HepG2 (cell line): Measurements from ENCODE around the gene NAP1L4. TPM values are rescaled to one million over a fixed set of nuclear protein-coding genes. Genes with fewer than 3 reads are reported as not detected.
A peak's percentile ranks its signal among the peaks of the same experiment; 100 is the strongest.

ENCODE experiments used
- BCL3 ChIP-seq: sonication (generic); formaldehyde crosslinking; IDR thresholded peaks from 2 replicates; pipeline ENCODE4 v1.5.1; 2020; ENCODE audit warnings: mild to moderate bottlenecking, missing genetic modification reagents, moderate library complexity
- CENPBD1 ChIP-seq: sonication (generic); formaldehyde crosslinking; IDR thresholded peaks from 2 replicates; pipeline ENCODE4 v1.8.0; 2022; ENCODE audit warnings: missing genetic modification reagents, low read depth, mild to moderate bottlenecking, borderline replicate concordance
- FOXC1 ChIP-seq: sonication (generic); formaldehyde crosslinking; IDR thresholded peaks from 2 replicates; pipeline ENCODE4 v1.8.0; 2022; ENCODE audit warnings: mild to moderate bottlenecking, missing genetic modification reagents, borderline replicate concordance
- FOXK2 ChIP-seq: fragments of 450-650 bp; IDR thresholded peaks from 2 replicates; pipeline ENCODE4 v1.6.1; 2016
- GABPB1 ChIP-seq: IDR thresholded peaks from 2 replicates; pipeline ENCODE4 v1.6.1; 2016; ENCODE audit warnings: mild to moderate bottlenecking, missing genetic modification reagents, moderate library complexity, missing compliant biosample characterization
- GATAD1 ChIP-seq: IDR thresholded peaks from 2 replicates; pipeline ENCODE4 v1.6.1; 2016; ENCODE audit warnings: missing genetic modification reagents, missing compliant biosample characterization
- HIC2 ChIP-seq: sonication (generic); formaldehyde crosslinking; IDR thresholded peaks from 2 replicates; pipeline ENCODE4 v1.9.0; 2022; ENCODE audit warnings: low read depth, missing genetic modification reagents
- HMG20A ChIP-seq: IDR thresholded peaks from 2 replicates; pipeline ENCODE4 v1.6.1; 2016; ENCODE audit warnings: borderline replicate concordance
- HOXA3 ChIP-seq: sonication (generic); formaldehyde crosslinking; IDR thresholded peaks from 2 replicates; pipeline ENCODE4 v1.5.0; 2020; ENCODE audit warnings: missing genetic modification reagents
- LBX2 ChIP-seq: sonication (generic); formaldehyde crosslinking; IDR thresholded peaks from 2 replicates; pipeline ENCODE4 v1.5.0; 2020; ENCODE audit warnings: missing genetic modification reagents, mild to moderate bottlenecking, borderline replicate concordance
- SKIL ChIP-seq: sonication (generic); formaldehyde crosslinking; IDR thresholded peaks from 2 replicates; pipeline ENCODE4 v1.8.0; 2022; ENCODE audit warnings: missing genetic modification reagents, mild to moderate bottlenecking, moderate library complexity, borderline replicate concordance
- SNAPC2 ChIP-seq: sonication (generic); formaldehyde crosslinking; IDR thresholded peaks from 2 replicates; pipeline ENCODE4 v1.8.1; 2022; ENCODE audit warnings: mild to moderate bottlenecking, missing genetic modification reagents
- ZNF282 ChIP-seq: fragments of 450-650 bp; IDR thresholded peaks from 2 replicates; pipeline ENCODE4 v1.6.1; 2018; ENCODE audit not compliant: partially characterized antibody
- ZNF331 ChIP-seq: sonication (generic); formaldehyde crosslinking; IDR thresholded peaks from 2 replicates; pipeline ENCODE4 v1.4.0; 2020; ENCODE audit warnings: missing genetic modification reagents
- ZNF687 ChIP-seq: sonication (generic); formaldehyde crosslinking; IDR thresholded peaks from 2 replicates; pipeline ENCODE4 v1.5.1; 2020; ENCODE audit warnings: mild to moderate bottlenecking, missing genetic modification reagents, moderate library complexity
- ZUFSP ChIP-seq: sonication (generic); formaldehyde crosslinking; IDR thresholded peaks from 2 replicates; pipeline ENCODE4 v1.9.0; 2021; ENCODE audit warnings: missing genetic modification reagents, mild to moderate bottlenecking, borderline replicate concordance
- polyA plus RNA-seq, 8 experiments: library from polyadenylated mRNA; depleted of rRNA in 3 of 8; stranded (reverse) in 7 of 8; unstranded in 1 of 8; fragments of >200 nt; fragmentation: Illumina TruSeq in 4 of 8; extraction: Trizol in 4 of 8; gene quantifications; 2 replicates each; pipeline versions ENCODE4 v1.2.1 to v1.2.3, GENCODE V29; 2011 to 2016; ENCODE audit warnings: low read depth in 4 of 8, missing spikeins in 1 of 8, mixed read lengths in 1 of 8; ENCODE audit not compliant: insufficient read depth in 1 of 8
- total RNA-seq, 5 experiments: library from RNA; depleted of rRNA; stranded (reverse); fragments of >200 nt; fragmentation: Illumina TruSeq; extraction: Trizol; gene quantifications; 2 replicates each; pipeline ENCODE4 v1.2.3, GENCODE V29; 2016; ENCODE audit warnings: low read depth in 1 of 5

NAP1L4 gene
- total and polyA plus RNA-seq, 2 of the 13 experiments (the other 11 are each of a cell fraction or from before 2014, with no cell fraction given), result 64.0 to 186 TPM

- TF ChIP-seq BCL3 (CRISPR knock-in tag) (no peak), ZUFSP (CRISPR knock-in tag) (no peak), ZNF282 (no peak), SNAPC2 (CRISPR knock-in tag) (no peak), ZNF331 (CRISPR knock-in tag) (no peak), HOXA3 (CRISPR knock-in tag) (peak; percentile 47; the same call in 1 of the 2 replicates), GABPB1 (CRISPR knock-in tag) (peak; percentile 78), FOXC1 (CRISPR knock-in tag) (no peak), LBX2 (CRISPR knock-in tag) (no peak), CENPBD1 (no peak), SKIL (CRISPR knock-in tag) (no peak), HIC2 (CRISPR knock-in tag) (no peak), FOXK2 (no peak), ZNF687 (CRISPR knock-in tag) (peak; percentile 66), HMG20A (CRISPR knock-in tag) (no peak), GATAD1 (CRISPR knock-in tag) (no peak)
Observed at GRCh38 chr11:2928605-2929530, 63.3 kb downstream of the NAP1L4 start, which contains the start of gene PHLDA2 (continued).
